ENCODE data around the gene GNE. TPM values are rescaled to one million over a fixed set of nuclear protein-coding genes. Genes with fewer than 3 reads are reported as not detected.

Gene GNE
- total and polyA plus RNA-seq, 2 of the 13 experiments (the other 11 are each of a cell fraction or from before 2014, with no cell fraction given) = 16.1 to 24.1 TPM

GRCh38 chr9:36190388-36191289, 67.6 kb downstream of the GNE start, which contains the start of gene CLTA (continued):
- TF ChIP-seq ZNF281 (CRISPR knock-in tag; IDR thresholded peaks at IDR 0.05; ENCODE audit: borderline replicate concordance) = peak; percentile 10; the same call in 1 of the 2 replicates
- peak; percentile 90; the same call in 1 of the 2 replicates for TF ChIP-seq ZNF773 (CRISPR knock-in tag; IDR thresholded peaks at IDR 0.05; ENCODE audit: borderline replicate concordance)
- TF ChIP-seq ZMYM3 (CRISPR knock-in tag; IDR thresholded peaks at IDR 0.05) = peak; percentile 56; the same call in 1 of the 2 replicates
- TF ChIP-seq ZNF766 (CRISPR knock-in tag; IDR thresholded peaks at IDR 0.05; ENCODE audit: borderline replicate concordance) = peak; percentile 82
- TF ChIP-seq SATB2 (CRISPR knock-in tag; IDR thresholded peaks at IDR 0.05) = 0 out of 2 replicates have a peak, but pooled peaks have one; percentile 65
- TF ChIP-seq DRAP1 (CRISPR knock-in tag; IDR thresholded peaks at IDR 0.05) = peak; percentile 91
- no peak for TF ChIP-seq TAF15 (IDR thresholded peaks at IDR 0.05; ENCODE audit: low read depth, low read length, poor library complexity, severe bottlenecking)
- no peak for TF ChIP-seq ZSCAN30 (CRISPR knock-in tag; IDR thresholded peaks at IDR 0.05)
- TF ChIP-seq ZNF331 (CRISPR knock-in tag; IDR thresholded peaks at IDR 0.05) = peak; percentile 49; the same call in 1 of the 2 replicates
- TF ChIP-seq ZNF275 (CRISPR knock-in tag; IDR thresholded peaks at IDR 0.05; ENCODE audit: borderline replicate concordance) = peak; percentile 85
- TF ChIP-seq ZNF343 (CRISPR knock-in tag; IDR thresholded peaks at IDR 0.05) = peak; percentile 61; the same call in 1 of the 2 replicates
- TF ChIP-seq ZNF354B (CRISPR knock-in tag; IDR thresholded peaks at IDR 0.05) = no peak
- TF ChIP-seq ARNT2 (CRISPR knock-in tag; IDR thresholded peaks at IDR 0.05; ENCODE audit: low read depth) = peak; percentile 78; the same call in 1 of the 2 replicates
- TF ChIP-seq ZNF234 (CRISPR knock-in tag; conservative IDR thresholded peaks at IDR 0.05) = no peak
- peak; percentile 93; the same call in 1 of the 2 replicates for TF ChIP-seq ZNF704 (CRISPR knock-in tag; IDR thresholded peaks at IDR 0.05; ENCODE audit: borderline replicate concordance)
- TF ChIP-seq GATA4 (IDR thresholded peaks at IDR 0.05; ENCODE audit: borderline replicate concordance, low read depth) = peak; percentile 56; the same call in 1 of the 2 replicates
- peak; percentile 22 for TF ChIP-seq ZNF781 (CRISPR knock-in tag; IDR thresholded peaks at IDR 0.05; ENCODE audit: borderline replicate concordance, not compliant biosample characterization)
- TF ChIP-seq ZNF543 (CRISPR knock-in tag; IDR thresholded peaks at IDR 0.05) = peak; percentile 74
- no peak for TF ChIP-seq ZSCAN5A (CRISPR knock-in tag; IDR thresholded peaks at IDR 0.05; ENCODE audit: borderline replicate concordance)
- 0 out of 2 replicates have a peak, but pooled peaks have one; percentile 25 for TF ChIP-seq ZNF670 (CRISPR knock-in tag; IDR thresholded peaks at IDR 0.05; ENCODE audit: borderline replicate concordance)
